Neural cell (in vitro differentiated cells): ENCODE measurements around the gene EMC10. TPM values are rescaled to one million over a fixed set of nuclear protein-coding genes. Genes with fewer than 3 reads are reported as not detected.

Experiments used
- H2AFZ ChIP-seq: fragments of 200-600, 300-800 bp; sonication (generic), shearing (Covaris generic); 2 replicates; pipeline ENCODE4 v1.6.0; 2014; ENCODE audit warnings: low read depth, mild to moderate bottlenecking, antibody characterized with exemption, low read length, moderate library complexity
- H3F3A ChIP-seq: fragments of 200-600 bp; shearing (Covaris generic); 2 replicates; pipeline ENCODE4 v1.6.1; 2016; ENCODE audit warnings: mild to moderate bottlenecking, moderate library complexity, mixed read lengths, antibody characterized with exemption, low read length; ENCODE audit not compliant: insufficient read depth, poor library complexity, severe bottlenecking
- H3K27ac ChIP-seq: fragments of 200-600, 300-800 bp; sonication (generic), shearing (Covaris generic); 2 replicates; pipeline ENCODE4 v1.5.1; 2014; ENCODE audit warnings: mild to moderate bottlenecking, low read length, moderate library complexity
- H3K27me3 ChIP-seq: fragments of 300-800, 200-600 bp; sonication (generic), shearing (Covaris generic); 2 replicates; pipeline ENCODE4 v1.6.0; 2014; ENCODE audit warnings: mild to moderate bottlenecking, low read depth, low read length, moderate library complexity; ENCODE audit not compliant: insufficient read depth
- H3K36me3 ChIP-seq: fragments of 300-800, 200-600 bp; sonication (generic), shearing (Covaris generic); 2 replicates; pipeline ENCODE4 v1.5.1; 2014; ENCODE audit warnings: mild to moderate bottlenecking, antibody characterized with exemption, low read length, moderate library complexity; ENCODE audit not compliant: insufficient read depth
- H3K4me2 ChIP-seq: fragments of 300-800, 200-600 bp; sonication (generic), shearing (Covaris generic); 2 replicates; pipeline ENCODE4 v1.6.0; 2014; ENCODE audit warnings: mild to moderate bottlenecking, low read length
- H3K4me3 ChIP-seq: fragments of 300-800, 200-600 bp; sonication (generic), shearing (Covaris generic); 2 replicates; pipeline ENCODE4 v1.5.1; 2014; ENCODE audit warnings: mild to moderate bottlenecking, low read length, moderate library complexity
- H3K79me2 ChIP-seq: fragments of 200-600 bp; shearing (Covaris generic); replicated peaks from 2 replicates; pipeline ENCODE4 v1.6.0; 2014; ENCODE audit warnings: mild to moderate bottlenecking, low read length, moderate library complexity; ENCODE audit not compliant: insufficient read depth
- H3K9ac ChIP-seq: fragments of 300-800, 200-600 bp; sonication (generic), shearing (Covaris generic); 2 replicates; pipeline ENCODE4 v1.6.1; 2016; ENCODE audit warnings: mild to moderate bottlenecking, low read length, mixed read lengths
- H3K9me2 ChIP-seq: fragments of 200-600 bp; shearing (Covaris generic); 2 replicates; pipeline ENCODE4 v1.6.1; 2016; ENCODE audit warnings: mild to moderate bottlenecking, low read length, mixed read lengths; ENCODE audit not compliant: insufficient read depth
- H3K9me3 ChIP-seq: fragments of 200-600, 300-800 bp; sonication (generic), shearing (Covaris generic); 2 replicates; pipeline ENCODE4 v1.6.1; 2016; ENCODE audit warnings: mild to moderate bottlenecking, mixed run types, low read length, moderate library complexity, mixed read lengths
- H4K20me1 ChIP-seq: fragments of 200-600 bp; shearing (Covaris generic); 2 replicates; pipeline ENCODE4 v1.6.1; 2016; ENCODE audit warnings: mild to moderate bottlenecking, mixed run types; ENCODE audit not compliant: insufficient read depth
- CTCF ChIP-seq: fragments of 450-650 bp; IDR thresholded peaks from 2 replicates; pipeline ENCODE4 v1.5.1; 2014; ENCODE audit warnings: antibody characterized with exemption, mild to moderate bottlenecking, moderate library complexity; ENCODE audit not compliant: poor library complexity, severe bottlenecking
- EP300 ChIP-seq: fragments of 450-650 bp; conservative IDR thresholded peaks from 2 replicates; pipeline ENCODE4 v1.6.1; 2014; ENCODE audit warnings: antibody characterized with exemption, mild to moderate bottlenecking, moderate library complexity; ENCODE audit not compliant: poor library complexity, severe bottlenecking
- EZH2 ChIP-seq: fragments of 200-600, 300-800 bp; shearing (Covaris generic), sonication (generic); IDR thresholded peaks from 2 replicates; pipeline ENCODE4 v1.6.1; 2014; ENCODE audit warnings: antibody characterized with exemption, low read length, borderline replicate concordance, mild to moderate bottlenecking; ENCODE audit not compliant: insufficient read depth, poor library complexity, severe bottlenecking
- MXI1 ChIP-seq: fragments of 450-650 bp; conservative IDR thresholded peaks from 2 replicates; pipeline ENCODE4 v1.6.1; 2014; ENCODE audit warnings: antibody characterized with exemption, mild to moderate bottlenecking; ENCODE audit not compliant: poor library complexity, severe bottlenecking
- POLR2AphosphoS5 ChIP-seq: IDR thresholded peaks from 2 replicates; pipeline ENCODE4 v1.6.1; 2012
- RAD21 ChIP-seq: fragments of 450-650 bp; conservative IDR thresholded peaks from 2 replicates; pipeline ENCODE4 v1.6.1; 2014; ENCODE audit warnings: antibody characterized with exemption, mild to moderate bottlenecking, moderate library complexity
- REST ChIP-seq: IDR thresholded peaks from 2 replicates; pipeline ENCODE4 v1.6.1; 2012; ENCODE audit warnings: borderline replicate concordance
- SMC3 ChIP-seq: fragments of 450-650 bp; conservative IDR thresholded peaks from 2 replicates; pipeline ENCODE4 v1.6.1; 2014; ENCODE audit warnings: antibody characterized with exemption, mild to moderate bottlenecking, moderate library complexity; ENCODE audit not compliant: poor library complexity
- TAF1 ChIP-seq: IDR thresholded peaks from 2 replicates; pipeline ENCODE4 v1.6.1; 2012; ENCODE audit warnings: low read depth
- polyA plus RNA-seq: library from polyadenylated mRNA; depleted of rRNA; stranded (reverse); fragments of >200 nt; gene quantifications from 2 replicates; pipeline ENCODE4 v1.2.3, GENCODE V29; 2014

EMC10 gene
- polyA plus RNA-seq, 1 donor from 2014 or later: 233 TPM

GRCh38 chr19:50512999-50513745 is 36.9 kb downstream of the EMC10 start:
- TF ChIP-seq SMC3: no peak
- peak; percentile 10 for TF ChIP-seq POLR2AphosphoS5
- no peak overlapping the region for H2AFZ ChIP-seq
- peak overlapping the region; percentile 47 for H3K4me3 ChIP-seq
- no peaks in the 10 kb centered on the region for H3K36me3 ChIP-seq
- H3K4me2 ChIP-seq: no peak overlapping the region
- no peaks in the 10 kb centered on the region for H3K9me2 ChIP-seq
- H3F3A ChIP-seq: no peaks in the 10 kb centered on the region
- H3K79me2 ChIP-seq: no peaks in the 10 kb centered on the region
- H3K27ac ChIP-seq: peak overlapping the region; percentile 100
- no peaks in the 10 kb centered on the region for H3K9me3 ChIP-seq
- H3K9ac ChIP-seq: peak overlapping the region; percentile 35
- no peaks in the 10 kb centered on the region for H3K27me3 ChIP-seq
- H4K20me1 ChIP-seq: no peaks in the 10 kb centered on the region

- Histone ChIP-seq H3K79me2 (no peaks in the 10 kb centered on the region), H3K9me3 (peaks cover 4% of the 10 kb centered on the region), H3K4me3 (peak within 1 kb of the TSS; percentile 47), H3F3A (no peaks in the 10 kb centered on the region), H3K27me3 (no peaks in the 10 kb centered on the region), H3K36me3 (peaks cover 7% of the 10 kb centered on the region), H3K9ac (peak within 1 kb of the TSS; percentile 35), H4K20me1 (no peaks in the 10 kb centered on the region), H3K27ac (peak within 1 kb of the TSS; percentile 100), H3K9me2 (no peaks in the 10 kb centered on the region), H2AFZ (no peak within 1 kb of the TSS), H3K4me2 (no peak within 1 kb of the TSS)
- TF ChIP-seq POLR2AphosphoS5 (peak; percentile 6), MXI1 (no peak)
Observed at GRCh38 chr19:50513746-50514345, 37.5 kb downstream of the EMC10 start, which contains the start of gene ASPDH. Gene ASPDH (minus strand): TSS chr19:50513913. CDS start chr19:50513823, 90 bp downstream.

- H3K79me2 ChIP-seq: no peaks in the 10 kb centered on the region
- H3K9me2 ChIP-seq: no peaks in the 10 kb centered on the region
- TF ChIP-seq POLR2AphosphoS5 (no peak), RAD21 (no peak), MXI1 (no peak), REST (no peak), EP300 (no peak), TAF1 (no peak), CTCF (no peak), EZH2 (no peak)
- peaks cover 5% of the 10 kb centered on the region for H3K9me3 ChIP-seq
- peaks cover 10% of the 10 kb centered on the region for H3K36me3 ChIP-seq
- peak overlapping the region; percentile 35 for H3K9ac ChIP-seq
- H3F3A ChIP-seq: no peaks in the 10 kb centered on the region
- no peak overlapping the region for H3K4me2 ChIP-seq
- no peak overlapping the region for H2AFZ ChIP-seq
- peak overlapping the region; percentile 74 for H3K27ac ChIP-seq
- H4K20me1 ChIP-seq: no peaks in the 10 kb centered on the region
- H3K27me3 ChIP-seq: no peaks in the 10 kb centered on the region
- peak overlapping the region; percentile 47 for H3K4me3 ChIP-seq
Observed at GRCh38 chr19:50514346-50515167, 38.2 kb downstream of the EMC10 start.
